H1 (cell line): ENCODE measurements around the gene ZNF469. TPM values are rescaled to one million over a fixed set of nuclear protein-coding genes. Genes with fewer than 3 reads are reported as not detected.

Experiments used
- CTCF ChIA-PET: fragments of 300-600 bp; sonication (Branson Sonifier 250); formaldehyde crosslinking; loops from one replicate; lab custom pipeline; 2021; ENCODE audit not compliant: partially characterized antibody; lab: Charles Lee
- POLR2A ChIA-PET: fragments of 300-600 bp; sonication (Branson Sonifier 250); formaldehyde crosslinking; loops from one replicate; lab custom pipeline; 2021; ENCODE audit warnings: inconsistent platforms; ENCODE audit not compliant: partially characterized antibody; lab: Charles Lee
- DNase-seq, 2 experiments: peaks; one replicate each; pipeline versions ENCODE4 v3.0.0 to v3.0.0-alpha.2; 2010 to 2022; ENCODE audit warnings: low spot score in 2 of 2, low read depth in 1 of 2, mixed read lengths in 1 of 2
- FAIRE-seq: peaks from 2 replicates; lab custom pipeline; 2011; peaks lifted over from hg19 to GRCh38; lab: Jason Lieb, UNC
- H2AFZ ChIP-seq: 2 replicates; pipeline ENCODE4 v1.8.1; 2012; ENCODE audit warnings: low read length, inconsistent platforms
- H2AK5ac ChIP-seq: 2 replicates; pipeline ENCODE4 v1.6.1; 2013; ENCODE audit warnings: low read depth, low read length
- H2BK120ac ChIP-seq: replicated peaks from 2 replicates; pipeline ENCODE3; 2013; ENCODE audit warnings: low read depth, low read length, inconsistent platforms
- H2BK12ac ChIP-seq: 2 replicates; pipeline ENCODE4 v1.6.1; 2013; ENCODE audit warnings: low read depth, low read length
- H2BK15ac ChIP-seq: 2 replicates; pipeline ENCODE4 v1.6.1; 2013; ENCODE audit warnings: low read length
- H2BK20ac ChIP-seq: 2 replicates; pipeline ENCODE4 v1.6.1; 2013; ENCODE audit warnings: low read length
- H2BK5ac ChIP-seq: 2 replicates; pipeline ENCODE4 v1.6.1; 2013; ENCODE audit warnings: low read depth, low read length
- H3K14ac ChIP-seq: 2 replicates; pipeline ENCODE4 v1.6.1; 2013; ENCODE audit warnings: inconsistent platforms; ENCODE audit not compliant: insufficient read length
- H3K18ac ChIP-seq: 2 replicates; pipeline ENCODE4 v1.6.1; 2013; ENCODE audit warnings: low read length; ENCODE audit errors: extremely low read depth
- H3K23ac ChIP-seq: 2 replicates; pipeline ENCODE4 v1.6.1; 2013; ENCODE audit warnings: inconsistent platforms; ENCODE audit not compliant: insufficient read length
- H3K23me2 ChIP-seq: 2 replicates; pipeline ENCODE4 v1.6.1; 2013; ENCODE audit warnings: low read depth, low read length
- H3K27ac ChIP-seq: 2 replicates; pipeline ENCODE4 v1.6.1; 2011; ENCODE audit warnings: low read depth, low read length, inconsistent platforms
- H3K27me3 ChIP-seq, 4 experiments: replicated peaks in 1 of 4; 1 replicate in 1 of 4; 2 replicates in 3 of 4; pipeline versions ENCODE4 v1.6.1 to v1.8.1; 2011 to 2013; ENCODE audit warnings: low read length in 3 of 4, mild to moderate bottlenecking in 3 of 4, inconsistent platforms in 2 of 4, mixed read lengths in 2 of 4, moderate library complexity in 1 of 4; ENCODE audit not compliant: control insufficient read depth in 3 of 4, insufficient read depth in 3 of 4; ENCODE audit errors: extremely low read depth in 1 of 4
- H3K36me3 ChIP-seq, 4 experiments: 2 replicates each; pipeline versions ENCODE4 v1.6.1 to v1.8.1; 2011 to 2013; ENCODE audit warnings: mild to moderate bottlenecking in 4 of 4, low read length in 3 of 4, moderate library complexity in 2 of 4, control low read depth in 1 of 4, inconsistent platforms in 1 of 4; ENCODE audit not compliant: insufficient read depth in 4 of 4, control insufficient read depth in 2 of 4
- H3K4ac ChIP-seq: replicated peaks from 2 replicates; pipeline ENCODE3; 2013; ENCODE audit warnings: low read length, low read depth, mixed read lengths, inconsistent platforms; ENCODE audit not compliant: insufficient read length
- H3K4me1 ChIP-seq, 4 experiments: replicated peaks in 1 of 4; 1 replicate in 1 of 4; 2 replicates in 3 of 4; pipeline versions ENCODE4 v1.6.1 to v1.8.1; 2011 to 2013; ENCODE audit warnings: low read length in 3 of 4, inconsistent platforms in 2 of 4, mixed read lengths in 1 of 4; ENCODE audit not compliant: insufficient read depth in 4 of 4, control insufficient read depth in 3 of 4
- H3K4me2 ChIP-seq, 2 experiments: 2 replicates each; pipeline versions ENCODE4 v1.6.1 to v1.8.1; 2011 to 2013; ENCODE audit warnings: low read depth in 2 of 2, low read length in 2 of 2, control low read depth in 1 of 2, inconsistent platforms in 1 of 2, mild to moderate bottlenecking in 1 of 2; ENCODE audit not compliant: insufficient read depth in 1 of 2
- H3K4me3 ChIP-seq, 4 experiments: fragments of 200-600, 300-600 bp in 1 of 4; sonication (generic), shearing (Covaris generic), sonication (Bioruptor Twin) in 1 of 4; 2 replicates each; pipeline versions ENCODE4 v1.5.1 to v1.8.1; 2011 to 2016; ENCODE audit warnings: low read length in 4 of 4, low read depth in 3 of 4, control low read depth in 2 of 4, inconsistent platforms in 2 of 4, mild to moderate bottlenecking in 2 of 4, mixed read lengths in 1 of 4, moderate library complexity in 1 of 4; ENCODE audit not compliant: insufficient read depth in 2 of 4; ENCODE audit errors: extremely low read depth in 1 of 4
- H3K56ac ChIP-seq: replicated peaks from 2 replicates; pipeline ENCODE3; 2013; ENCODE audit warnings: low read depth, mild to moderate bottlenecking, mixed read lengths, low read length, inconsistent platforms; ENCODE audit not compliant: insufficient read length
- H3K79me1 ChIP-seq: 2 replicates; pipeline ENCODE4 v1.6.1; 2013; ENCODE audit warnings: low read depth, low read length, control low read depth
- H3K79me2 ChIP-seq, 2 experiments: 2 replicates each; pipeline versions ENCODE4 v1.6.1 to v1.8.1; 2012 to 2013; ENCODE audit warnings: low read length in 2 of 2, mild to moderate bottlenecking in 2 of 2, inconsistent platforms in 1 of 2; ENCODE audit not compliant: insufficient read depth in 2 of 2, control insufficient read depth in 1 of 2
- H3K9ac ChIP-seq, 4 experiments: replicated peaks in 1 of 4; 1 replicate in 1 of 4; 2 replicates in 3 of 4; pipeline versions ENCODE4 v1.6.1 to v1.8.1; 2011 to 2013; ENCODE audit warnings: low read depth in 3 of 4, low read length in 3 of 4, control low read depth in 2 of 4, mild to moderate bottlenecking in 2 of 4, moderate library complexity in 2 of 4, inconsistent platforms in 1 of 4; ENCODE audit errors: extremely low read depth in 1 of 4
- H3K9me3 ChIP-seq, 2 experiments: 2 replicates each; pipeline versions ENCODE4 v1.6.1 to v1.8.1; 2012 to 2013; ENCODE audit warnings: mild to moderate bottlenecking in 2 of 2, moderate library complexity in 2 of 2, control low read depth in 1 of 2, inconsistent platforms in 1 of 2, low read depth in 1 of 2, low read length in 1 of 2, mixed read lengths in 1 of 2; ENCODE audit not compliant: insufficient read depth in 2 of 2
- H4K20me1 ChIP-seq, 2 experiments: replicated peaks in 1 of 2; 2 replicates each; pipeline versions ENCODE3 to v1.8.1; 2011 to 2013; ENCODE audit warnings: inconsistent platforms in 2 of 2, low read length in 2 of 2, mild to moderate bottlenecking in 1 of 2; ENCODE audit not compliant: insufficient read depth in 2 of 2, control insufficient read depth in 1 of 2
- H4K5ac ChIP-seq: 2 replicates; pipeline ENCODE4 v1.6.1; 2013; ENCODE audit warnings: low read length, low read depth, mixed read lengths, inconsistent platforms; ENCODE audit not compliant: insufficient read length
- H4K8ac ChIP-seq: 2 replicates; pipeline ENCODE4 v1.8.0; 2013; ENCODE audit warnings: mild to moderate bottlenecking, moderate library complexity, low read length, inconsistent platforms; ENCODE audit not compliant: insufficient read depth; ENCODE audit errors: extremely low read depth
- H4K91ac ChIP-seq: replicated peaks from 2 replicates; pipeline ENCODE3; 2013; ENCODE audit warnings: low read length, mixed read lengths, inconsistent platforms; ENCODE audit not compliant: insufficient read length
- ASH2L ChIP-seq: fragments of 200-600, 300-600 bp; sonication (generic); IDR thresholded peaks from one replicate; pipeline ENCODE4 v1.7.1; 2017; ENCODE audit warnings: low read length
- BACH1 ChIP-seq: IDR thresholded peaks from 2 replicates; pipeline ENCODE4 v1.6.1; 2012; ENCODE audit warnings: low read length, improper control_type of control experiment
- CBX5 ChIP-seq: fragments of 300-800, 300-1000 bp; sonication (generic); IDR thresholded peaks from 2 replicates; pipeline ENCODE4 v1.7.1; 2016; ENCODE audit warnings: antibody characterized with exemption, low read length, low read depth
- CHD1 ChIP-seq: IDR thresholded peaks from 2 replicates; pipeline ENCODE4 v1.6.1; 2012; ENCODE audit warnings: low read depth, low read length, improper control_type of control experiment
- KDM4A ChIP-seq: IDR thresholded peaks from one replicate; pipeline ENCODE4 v1.7.1; 2012; ENCODE audit warnings: low read depth, mild to moderate bottlenecking, moderate library complexity, low read length, inconsistent platforms; ENCODE audit not compliant: severe bottlenecking
- PHF8 ChIP-seq: fragments of 200-600 bp; sonication (generic); conservative IDR thresholded peaks from 2 replicates; pipeline ENCODE4 v1.7.1; 2012; ENCODE audit warnings: low read depth, mild to moderate bottlenecking, inconsistent platforms, low read length, moderate library complexity
- POLR2A ChIP-seq, 2 experiments: IDR thresholded peaks; 1 replicate in 1 of 2; 2 replicates in 1 of 2; pipeline ENCODE4 v1.6.1; 2011; ENCODE audit warnings: low read depth in 2 of 2, low read length in 2 of 2, mild to moderate bottlenecking in 2 of 2; ENCODE audit errors: control extremely low read depth in 1 of 2
- RBBP5 ChIP-seq: IDR thresholded peaks from 2 replicates; pipeline ENCODE4 v1.7.1; 2012; ENCODE audit warnings: low read depth, mild to moderate bottlenecking, inconsistent platforms, low read length, moderate library complexity, borderline replicate concordance
- WGBS, 2 experiments: shearing (Covaris generic) in 1 of 2; methylation state at CpG; one replicate each; pipeline versions ENCODE4 v1.1.6 to v1.1.7; 2013 to 2015; ENCODE audit warnings: low lambda C conversion rate in 2 of 2, mixed read lengths in 2 of 2, inconsistent platforms in 1 of 2, low coverage in 1 of 2, missing lambda C conversion rate in 1 of 2; ENCODE audit not compliant: insufficient replicate concordance in 2 of 2, insufficient coverage in 1 of 2, insufficient read length in 1 of 2; ENCODE audit errors: extremely low coverage in 1 of 2, missing lambda C conversion rate in 1 of 2; 5-methylcytosine and 5-hydroxymethylcytosine counted together
- polyA plus RNA-seq, 7 experiments: library from polyadenylated mRNA; depleted of rRNA in 3 of 7; stranded (reverse) in 5 of 7; unstranded in 2 of 7; fragments of >200 nt in 5 of 7; fragments of 200-250 nt in 2 of 7; gene quantifications; 1 replicate in 5 of 7; 2 replicates in 1 of 7; 4 replicates in 1 of 7; pipeline versions ENCODE4 v1.2.1 to v1.2.3, GENCODE V29; 2011 to 2013; ENCODE audit warnings: missing spikeins in 2 of 7, mixed read lengths in 2 of 7
- total RNA-seq: library from RNA; stranded (reverse); fragmentation: NEBNext Ultra II Directional; extraction: Animal tissue kit (Norgen Biotek cat#: 25700); gene quantifications from 2 replicates; pipeline ENCODE4 v1.2.1, GENCODE V29; 2021

Gene ZNF469
- total and polyA plus RNA-seq, 2 of the 8 experiments (the other 6 are each of a cell fraction or from before 2014, with no cell fraction given) = 0.30 to 1.8 TPM

DNA sequence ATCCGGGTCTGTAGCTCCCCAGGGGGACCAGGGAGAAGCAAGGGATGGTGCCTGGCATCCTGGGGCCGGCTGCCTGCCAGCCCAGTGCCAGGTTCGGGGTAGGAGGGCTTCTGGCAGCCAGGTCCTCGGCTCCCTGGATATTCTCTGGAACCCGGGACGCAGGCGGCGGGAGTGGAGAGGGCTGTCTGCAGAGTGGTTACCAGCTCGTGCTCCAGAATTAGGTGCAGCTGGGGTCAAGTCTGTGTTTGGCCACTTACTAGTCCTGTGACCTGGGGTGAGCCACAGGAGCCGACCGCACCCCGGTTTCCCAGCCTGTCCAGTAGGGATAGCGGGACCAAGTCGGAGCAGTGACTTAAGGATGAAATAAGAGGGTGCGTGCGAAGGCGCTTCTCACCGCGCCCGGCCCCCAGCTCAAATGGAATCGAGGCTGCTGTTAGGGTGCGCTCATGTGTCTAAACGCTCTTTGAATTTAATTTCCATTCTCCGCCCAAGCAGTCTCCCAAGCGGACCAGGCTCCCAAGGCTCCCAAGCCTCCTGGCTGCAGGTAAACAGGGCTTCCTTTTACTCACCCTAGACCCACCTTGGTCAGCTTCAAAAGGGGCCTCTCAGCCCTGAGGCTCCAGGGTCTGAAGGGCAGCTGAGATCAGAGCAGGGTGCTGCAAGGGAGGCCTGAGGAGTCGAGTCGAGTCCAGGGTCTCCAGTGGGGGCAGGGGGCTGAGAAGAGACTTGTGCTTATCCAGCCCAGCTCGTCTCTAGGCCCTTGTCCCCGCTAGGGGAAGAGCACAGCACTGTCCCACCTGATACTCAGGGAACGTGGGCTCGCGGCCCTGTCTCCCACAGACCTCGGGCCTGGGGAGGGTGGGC is 28.3 kb upstream of the ZNF469 start:
- H2BK15ac ChIP-seq = no peak overlapping the region
- DNase-seq (no peak), FAIRE-seq (no peak)
- no peak overlapping the region for H2BK12ac ChIP-seq
- no peak overlapping the region for H4K5ac ChIP-seq
- H3K4me1 ChIP-seq = peaks cover 0 to 21% (median 9%) of the 10 kb centered on the region in 4 experiments; a peak in 6 of 7 replicates
- no peak overlapping the region for H3K27ac ChIP-seq
- H3K79me1 ChIP-seq = 0 out of 2 replicates have a peak, but pooled peaks cover 2% of the 10 kb centered on the region
- no peak overlapping the region for H2BK5ac ChIP-seq
- no peak overlapping the region for H3K18ac ChIP-seq
- no peak overlapping the region for H2BK120ac ChIP-seq
- no peak overlapping the region; the same call in 1 of the 2 replicates for H4K8ac ChIP-seq
- H3K9me3 ChIP-seq = no peaks in the 10 kb centered on the region
- H3K4ac ChIP-seq = no peak overlapping the region
- no peaks in the 10 kb centered on the region; the same call in 1 of the 2 replicates for H3K23me2 ChIP-seq
- no peak overlapping the region for H3K9ac ChIP-seq
- no peak overlapping the region for H3K14ac ChIP-seq
- no peak overlapping the region for H3K4me2 ChIP-seq
- no peaks in the 10 kb centered on the region; a peak in 1 of 8 replicates for H3K36me3 ChIP-seq
- no peaks in the 10 kb centered on the region for H3K27me3 ChIP-seq
- no peak overlapping the region for H2BK20ac ChIP-seq
- H3K79me2 ChIP-seq = no peaks in the 10 kb centered on the region
- CTCF ChIA-PET = interaction anchor here (1.0 to 2.4 kb wide), 5 partner anchors 13 to 376 kb away, joined by 3 to 8 read pairs (median 3); no protein-coding TSS in a partner anchor
- peaks cover 0 to 3% of the 10 kb centered on the region in 2 experiments for H4K20me1 ChIP-seq
- no peak overlapping the region for H3K4me3 ChIP-seq
- no peak overlapping the region for H4K91ac ChIP-seq
- no peak for TF ChIP-seq KDM4A
- TF ChIP-seq RBBP5 = no peak
- no peak for TF ChIP-seq CBX5
- no peak for TF ChIP-seq CHD1
- no peak for TF ChIP-seq BACH1
- no peak for TF ChIP-seq PHF8
- no peak for TF ChIP-seq POLR2A (IDR thresholded peaks at IDR 0.05; ENCODE audit: control extremely low read depth in 1 of 2, low read depth in 2 of 2, low read length in 2 of 2)
- TF ChIP-seq ASH2L = no peak
- H3K56ac ChIP-seq = no peak overlapping the region
- POLR2A ChIA-PET = no interaction called here
- H3K23ac ChIP-seq = no peak overlapping the region
- no peak overlapping the region for H2AK5ac ChIP-seq
- no peak overlapping the region for H2AFZ ChIP-seq
- WGBS, 2 experiments = 95% methylated on average over 32 of the region's 33 CpGs; no CpG with 5 or more reads in 1 of the 2 experiments
